Prostate gland (tissue), 2 donors: ENCODE measurements around the gene KRTAP12-1.

ENCODE experiments used
- CTCF ChIP-seq, 4 experiments: fragments of 200-600 bp in 2 of 4; fragments of 450-650 bp in 2 of 4; sonication (generic) in 2 of 4; IDR thresholded peaks; 1 replicate in 3 of 4; 2 replicates in 1 of 4; pipeline ENCODE4 v1.5.1; 2016 to 2019; ENCODE audit warnings: antibody characterized with exemption in 4 of 4, mild to moderate bottlenecking in 2 of 4, moderate library complexity in 2 of 4
- POLR2A ChIP-seq: fragments of 450-650 bp; IDR thresholded peaks from one replicate; pipeline ENCODE4 v1.6.1; 2016; ENCODE audit warnings: antibody characterized with exemption, mild to moderate bottlenecking
- POLR2AphosphoS5 ChIP-seq: sonication (generic); formaldehyde crosslinking; IDR thresholded peaks from one replicate; pipeline ENCODE4 v1.6.1; 2017; ENCODE audit warnings: antibody characterized with exemption

- no peak for TF ChIP-seq CTCF (IDR thresholded peaks at IDR 0.05)
- no peak for TF ChIP-seq POLR2A
- no peak for TF ChIP-seq POLR2AphosphoS5
These were observed 49.9 kb downstream of the KRTAP12-1 start for GRCh38 chr21:44632067-44632466.
